ENCODE measurements around the gene RRP7A.
"Not testable (repeated sequence)": the region's sequence is repeated elsewhere in the genome, so short reads cannot be mapped to it uniquely, and the experiment has no call there.

The RRP7A gene

DNA sequence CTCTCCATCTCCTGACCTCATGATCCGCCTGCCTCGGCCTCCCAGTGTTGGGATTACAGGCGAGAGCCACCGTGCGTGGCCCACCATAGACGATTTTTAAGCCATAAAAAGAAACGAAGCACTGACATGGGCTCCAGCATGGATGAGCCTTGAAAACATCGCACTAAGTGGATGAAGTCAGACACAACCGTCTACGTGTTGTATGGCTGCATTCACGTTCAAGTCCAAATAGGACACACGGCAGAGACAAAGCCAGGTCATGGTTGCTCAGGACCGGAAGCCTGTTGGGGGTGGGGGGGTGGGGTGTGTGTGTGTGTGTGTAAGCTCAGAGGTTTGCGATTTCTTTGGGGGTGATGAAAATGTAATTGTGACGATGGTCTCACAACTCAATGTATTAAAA, 10.0 kb downstream of the RRP7A start:
- TF ChIP-seq ZFX (IDR thresholded peaks at IDR 0.05): no peak
- TF ChIP-seq, protein P1, sequence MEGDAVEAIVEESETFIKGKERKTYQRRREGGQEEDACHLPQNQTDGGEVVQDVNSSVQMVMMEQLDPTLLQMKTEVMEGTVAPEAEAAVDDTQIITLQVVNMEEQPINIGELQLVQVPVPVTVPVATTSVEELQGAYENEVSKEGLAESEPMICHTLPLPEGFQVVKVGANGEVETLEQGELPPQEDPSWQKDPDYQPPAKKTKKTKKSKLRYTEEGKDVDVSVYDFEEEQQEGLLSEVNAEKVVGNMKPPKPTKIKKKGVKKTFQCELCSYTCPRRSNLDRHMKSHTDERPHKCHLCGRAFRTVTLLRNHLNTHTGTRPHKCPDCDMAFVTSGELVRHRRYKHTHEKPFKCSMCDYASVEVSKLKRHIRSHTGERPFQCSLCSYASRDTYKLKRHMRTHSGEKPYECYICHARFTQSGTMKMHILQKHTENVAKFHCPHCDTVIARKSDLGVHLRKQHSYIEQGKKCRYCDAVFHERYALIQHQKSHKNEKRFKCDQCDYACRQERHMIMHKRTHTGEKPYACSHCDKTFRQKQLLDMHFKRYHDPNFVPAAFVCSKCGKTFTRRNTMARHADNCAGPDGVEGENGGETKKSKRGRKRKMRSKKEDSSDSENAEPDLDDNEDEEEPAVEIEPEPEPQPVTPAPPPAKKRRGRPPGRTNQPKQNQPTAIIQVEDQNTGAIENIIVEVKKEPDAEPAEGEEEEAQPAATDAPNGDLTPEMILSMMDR (conservative IDR thresholded peaks at IDR 0.05): no peak
- H3K27ac ChIP-seq: no peak overlapping the region

DNA sequence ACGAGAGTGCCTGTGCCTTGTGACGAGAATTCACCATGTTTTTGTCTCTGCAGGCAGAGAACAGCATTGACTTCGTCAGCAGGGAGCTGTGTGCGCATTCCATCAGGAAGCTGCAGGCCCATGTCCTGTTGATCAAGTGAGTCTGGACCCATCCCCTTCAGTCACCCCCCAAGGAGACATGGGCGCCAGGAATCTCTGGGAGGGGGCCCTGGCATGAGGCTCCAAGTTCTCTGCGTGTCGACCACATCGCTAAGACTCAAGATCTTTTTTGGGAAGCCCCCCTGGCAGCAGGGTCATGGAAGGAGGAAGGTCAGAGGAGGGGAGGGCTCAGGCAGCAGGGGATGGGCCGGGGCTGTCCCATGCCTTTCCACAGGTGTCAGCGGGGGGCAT, 10.6 kb downstream of the RRP7A start:
- H3K27ac ChIP-seq: not testable (repeated sequence)

DNA sequence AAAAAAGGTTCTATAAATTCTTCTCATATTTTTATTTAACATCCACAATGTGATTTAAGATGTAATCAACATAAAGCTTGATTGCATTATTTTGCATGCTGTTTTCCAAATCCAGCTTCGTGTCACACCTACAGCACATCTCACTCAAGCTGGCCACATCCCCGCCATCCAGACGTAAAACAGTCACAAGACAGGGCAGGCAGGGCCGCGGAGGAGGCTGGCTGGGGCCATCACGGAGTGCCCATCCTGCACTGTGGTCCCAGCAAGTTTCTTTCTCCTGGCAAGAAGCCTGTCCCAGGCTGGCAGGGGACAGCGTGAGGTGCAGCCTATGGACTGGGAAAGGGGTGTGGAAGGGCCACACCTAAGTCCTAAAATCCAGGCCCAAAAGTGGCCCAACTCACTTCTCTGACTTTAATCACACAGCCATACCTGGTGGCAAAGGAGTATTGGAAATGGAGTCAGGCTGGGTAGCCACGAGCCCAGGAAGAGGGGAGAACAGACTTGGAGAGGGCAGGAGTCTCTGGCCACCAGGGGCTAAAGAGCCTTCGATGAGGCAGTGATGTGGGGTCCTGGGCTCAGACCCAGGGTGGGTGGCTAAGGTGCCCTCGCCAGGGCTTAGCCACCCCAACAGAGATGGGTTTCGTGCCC, 11.1 kb downstream of the RRP7A start:
- H3K27ac ChIP-seq: not testable (repeated sequence)

DNA sequence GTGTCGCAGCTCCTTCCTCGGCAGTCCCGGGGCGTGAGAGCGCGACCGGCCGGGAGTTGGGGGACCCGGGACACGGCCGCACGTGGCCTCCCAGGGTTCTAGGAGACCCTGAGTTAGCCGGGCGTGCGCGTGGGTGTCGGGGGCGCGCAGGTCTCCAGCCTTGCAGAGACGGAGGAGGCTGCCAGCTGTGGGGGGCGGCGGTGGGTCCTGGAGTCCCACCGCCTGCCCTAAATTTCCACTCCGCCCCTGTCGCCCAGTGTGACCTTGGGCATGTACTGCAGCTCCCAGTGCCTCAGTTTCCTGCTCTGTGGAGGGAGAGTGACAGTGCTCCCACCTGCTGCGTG, 18.8 kb downstream of the RRP7A start:
- no peak overlapping the region for H3K27ac ChIP-seq
- TF ChIP-seq, protein P1 (conservative IDR thresholded peaks at IDR 0.05): no peak

DNA sequence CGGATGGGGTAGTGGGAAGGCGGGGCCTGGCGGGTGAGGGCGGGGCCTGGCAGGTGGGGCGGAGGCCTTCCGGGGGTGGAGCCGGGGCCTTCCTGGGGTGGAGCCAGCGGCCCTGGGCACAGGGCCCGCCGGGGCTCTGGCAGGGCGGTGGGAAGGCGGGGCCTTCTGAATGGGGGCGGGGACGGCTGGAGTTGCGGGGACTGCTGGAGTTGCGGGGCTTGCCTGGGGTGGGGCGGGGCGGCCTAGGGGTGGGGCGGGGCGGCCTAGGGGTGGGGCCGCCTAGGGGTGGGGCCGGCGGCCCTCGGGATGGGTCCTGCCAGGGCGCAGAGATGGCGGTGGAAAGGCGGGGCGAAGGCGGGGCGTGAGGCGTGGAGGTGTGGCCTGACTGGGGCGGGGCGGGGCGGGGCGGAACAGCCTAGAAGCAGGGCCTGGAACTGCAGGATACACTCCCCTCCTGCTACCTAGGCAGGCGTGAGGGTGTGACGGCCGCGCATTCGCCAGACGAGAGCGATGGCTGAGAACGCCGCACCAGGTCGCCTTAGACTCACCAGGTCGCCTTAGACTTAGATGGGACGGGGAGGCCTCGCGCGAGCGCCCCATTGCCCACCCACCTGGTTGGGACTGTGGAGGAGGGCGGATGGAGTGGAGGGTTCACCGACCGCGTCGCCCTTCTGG, 19.3 kb downstream of the RRP7A start:
- TF ChIP-seq, protein P1 (conservative IDR thresholded peaks at IDR 0.05): no peak
- TF ChIP-seq ZFX (IDR thresholded peaks at IDR 0.05): no peak
- peak overlapping the region; percentile 91; the same call in 1 of the 2 replicates for H3K27ac ChIP-seq

DNA sequence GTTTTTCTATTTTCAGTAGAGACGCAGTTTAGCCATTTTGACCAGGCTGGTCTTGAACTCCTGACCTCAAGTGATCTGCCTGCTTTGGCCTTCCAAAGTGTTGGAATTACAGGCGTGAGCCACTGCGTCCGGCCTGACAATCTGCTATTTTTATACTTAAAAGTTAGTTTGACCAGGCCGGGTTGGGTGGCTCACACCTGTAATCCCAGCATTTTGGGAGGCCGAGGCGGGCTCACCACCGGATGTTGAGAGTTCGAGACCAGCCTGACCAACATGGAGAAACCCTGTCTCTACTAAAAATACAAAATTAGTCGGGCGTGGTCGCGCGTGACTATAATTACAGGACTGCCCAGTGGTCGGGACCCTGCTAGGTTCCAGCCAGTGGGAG, 19.8 kb downstream of the RRP7A start:
- H3K27ac ChIP-seq: peak overlapping the region; percentile 91

DNA sequence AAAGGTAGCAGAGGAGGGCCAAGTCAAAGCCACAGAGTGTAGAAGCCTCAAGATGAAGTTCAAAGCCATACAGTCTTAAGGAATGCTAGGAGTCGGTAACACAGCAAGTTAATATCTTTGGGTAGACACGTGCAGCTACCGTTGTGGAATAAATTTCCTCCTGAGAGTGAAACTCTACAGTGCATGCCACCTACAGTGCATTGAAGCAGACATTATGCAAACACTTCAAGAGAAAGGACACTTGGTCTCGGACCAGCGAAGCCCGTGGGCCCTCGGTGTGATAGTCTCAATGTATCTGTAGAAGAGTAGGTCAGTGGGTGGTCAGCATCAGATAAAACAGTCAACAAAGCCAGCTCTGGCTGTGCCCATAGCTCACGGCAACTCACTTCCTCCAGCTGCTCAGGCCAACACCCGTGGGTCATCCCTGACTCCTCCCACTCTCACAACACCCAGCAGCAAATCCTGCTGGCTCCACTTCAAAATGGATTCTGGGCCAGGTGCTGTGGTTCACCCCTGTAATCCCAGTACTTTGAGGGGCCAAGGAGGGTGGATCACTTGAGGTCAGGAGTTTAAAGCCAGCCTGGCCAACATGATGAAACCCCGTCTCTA, 24.0 kb downstream of the RRP7A start:
- H3K27ac ChIP-seq: peak overlapping the region; percentile 24

DNA sequence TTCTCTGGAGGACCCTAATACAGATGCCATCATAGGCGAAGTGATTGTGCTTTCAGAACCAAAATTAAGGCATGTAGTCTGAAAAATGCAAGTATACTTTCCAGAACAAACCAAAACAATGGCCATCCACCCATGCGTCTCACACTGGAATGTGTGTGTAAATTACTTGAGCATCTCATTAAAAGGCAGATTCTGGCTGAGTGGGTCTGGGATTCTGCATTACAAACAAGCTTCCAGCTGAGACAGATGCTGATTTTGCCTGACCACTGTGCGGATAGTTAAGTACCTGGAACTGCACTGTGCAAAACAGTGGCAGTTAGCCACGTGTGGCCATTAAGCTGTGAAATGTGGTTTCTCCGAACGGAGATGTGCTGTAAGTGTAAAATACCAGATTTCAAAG, 26.2 kb downstream of the RRP7A start:
- TF ChIP-seq, protein P1 (conservative IDR thresholded peaks at IDR 0.05): no peak
- TF ChIP-seq ZFX (IDR thresholded peaks at IDR 0.05): no peak
- no peak overlapping the region for H3K27ac ChIP-seq

DNA sequence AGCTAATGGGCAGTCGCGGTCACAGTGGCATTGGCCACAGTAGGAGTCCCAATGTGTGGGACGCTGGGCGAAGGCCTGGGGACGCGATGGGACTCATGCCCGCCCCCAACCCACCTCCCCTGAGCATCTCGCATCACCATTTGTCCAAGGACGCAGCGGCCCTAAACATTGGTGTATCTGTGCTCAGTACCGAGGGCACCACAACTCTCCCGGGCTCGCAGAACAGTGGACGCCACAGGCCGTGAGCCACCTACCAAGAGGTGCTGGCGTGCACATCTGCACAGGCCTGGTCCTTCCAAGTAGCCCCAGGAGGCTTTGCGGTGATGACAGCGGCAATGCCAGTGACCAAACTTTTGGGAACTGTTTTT, 27.3 kb downstream of the RRP7A start:
- TF ChIP-seq, protein P1 (conservative IDR thresholded peaks at IDR 0.05): no peak
- TF ChIP-seq ZFX (IDR thresholded peaks at IDR 0.05): no peak

More for the DNA sequence above, 27.3 kb downstream of the RRP7A start:
- H3K27ac ChIP-seq: no peak overlapping the region
